HCEC 1CT (cell line): ENCODE data around the gene KIF3C.
"Not testable (repeated sequence)": the region's sequence is repeated elsewhere in the genome, so short reads cannot be mapped to it uniquely, and the experiment has no call there.

ENCODE experiments used
- DNase-seq: peaks from one replicate; pipeline ENCODE4 v3.0.0-alpha.2; 2017

The KIF3C gene

GRCh38 chr2:25998816-25999383, 16.6 kb upstream of the KIF3C start:
- not testable (repeated sequence) for DNase-seq

DNA sequence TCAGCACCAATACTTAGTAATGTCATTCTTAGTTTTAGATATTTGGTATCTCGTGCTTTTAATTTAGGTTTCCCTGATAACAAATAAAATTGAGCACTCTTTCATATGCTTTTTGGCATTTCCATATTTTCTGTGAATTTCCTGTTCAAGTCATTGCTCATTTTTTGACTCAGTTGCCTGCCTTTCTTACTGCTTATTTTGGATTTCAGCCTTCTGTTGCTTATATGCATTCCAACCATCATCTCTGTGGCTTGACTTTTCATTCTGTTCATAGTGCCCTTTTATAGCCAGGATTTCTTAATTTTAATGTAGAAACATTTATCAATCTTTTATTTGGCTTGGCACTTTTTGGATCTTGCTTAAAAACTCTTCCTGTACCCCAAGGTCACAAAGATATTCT, 14.5 kb upstream of the KIF3C start:
- no peak for DNase-seq

- DNase-seq, result no peak
These were observed 12.2 kb upstream of the KIF3C start for GRCh38 chr2:25994509-25994908.

GRCh38 chr2:25993049-25993448, 10.8 kb upstream of the KIF3C start:
- DNase-seq, result no peak

DNA sequence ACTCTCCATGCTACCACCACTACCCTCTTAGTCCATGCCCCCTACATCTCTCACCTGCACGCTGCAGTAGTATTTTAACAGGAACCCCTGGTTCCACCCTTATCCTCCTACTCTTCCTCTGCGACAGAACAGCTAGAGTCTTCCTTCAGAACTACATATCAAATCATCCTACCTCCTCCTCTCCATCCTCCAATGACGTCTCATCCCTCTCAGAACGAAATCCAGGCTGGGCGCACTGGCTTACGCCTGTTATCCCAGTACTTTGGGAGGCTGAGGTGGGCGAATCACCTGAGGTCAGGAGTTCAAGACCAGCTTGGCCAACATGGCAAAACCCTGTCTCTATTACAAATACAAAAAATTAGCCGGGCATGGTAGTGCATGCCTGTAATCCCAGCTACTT, 10.3 kb upstream of the KIF3C start:
- DNase-seq, result no peak

- DNase-seq, result no peak
These were observed 9.7 kb upstream of the KIF3C start for GRCh38 chr2:25991965-25992364.

DNA sequence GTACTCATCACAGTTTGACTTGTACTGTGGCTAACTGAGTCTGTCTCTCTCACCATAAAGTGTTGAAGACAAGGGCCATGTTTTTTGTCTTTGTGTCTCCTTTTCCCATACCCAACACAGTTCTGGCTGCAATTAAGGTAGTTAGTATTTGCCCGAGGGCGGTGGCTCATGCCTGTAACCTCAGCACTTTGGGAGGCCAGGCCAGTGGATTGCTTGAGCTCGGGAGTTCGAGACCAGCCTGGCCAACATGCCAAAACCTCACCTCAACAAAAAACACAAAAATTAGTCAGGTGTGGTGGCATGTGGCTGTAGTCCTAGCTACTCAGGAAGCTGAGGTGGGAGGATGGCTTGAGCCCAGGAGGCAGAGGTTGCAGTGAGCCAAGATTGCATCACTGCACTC, 6.9 kb upstream of the KIF3C start:
- no peak for DNase-seq

GRCh38 chr2:25988134-25988533, 5.8 kb upstream of the KIF3C start:
- no peak for DNase-seq

DNA sequence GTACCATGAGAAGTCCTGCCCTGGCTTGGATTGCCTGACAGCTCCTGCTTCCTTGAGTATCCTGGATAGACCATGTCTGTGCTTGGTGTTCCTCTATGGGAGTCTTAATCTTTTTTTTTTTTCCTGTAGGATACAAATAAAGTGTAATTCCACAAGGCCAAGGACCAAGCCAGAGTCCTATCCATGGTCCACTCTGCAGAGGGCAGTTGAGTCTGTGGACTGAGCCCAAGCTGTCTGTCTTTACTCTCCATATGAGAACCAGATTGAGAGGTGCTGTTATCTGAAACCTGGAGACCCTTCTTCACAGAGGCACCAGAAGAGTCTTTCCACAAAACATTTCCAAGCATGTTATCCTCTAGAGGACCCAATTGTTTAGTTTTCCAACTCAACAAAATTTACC, 1.4 kb upstream of the KIF3C start:
- DNase-seq, result no peak

DNA sequence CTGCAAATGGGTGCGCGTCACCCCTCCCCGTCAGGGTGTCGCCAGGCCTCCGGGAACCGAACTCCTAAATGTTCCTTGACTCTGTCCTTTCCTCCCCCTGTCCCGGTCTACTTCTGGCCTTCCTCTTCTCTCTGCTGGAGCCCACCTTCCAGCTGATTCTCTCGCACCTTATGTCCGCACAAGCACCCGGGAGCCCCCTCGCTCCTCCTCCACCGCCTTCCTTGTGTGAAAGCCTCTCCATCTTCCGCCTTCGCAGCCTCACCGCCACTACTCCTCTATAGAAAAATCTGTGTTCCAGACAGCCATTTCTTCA, 627 bp upstream of the KIF3C start:
- no peak for DNase-seq

- DNase-seq, result peak; percentile 25
These were observed 563 bp downstream of the KIF3C start for GRCh38 chr2:25981596-25982272.

DNA sequence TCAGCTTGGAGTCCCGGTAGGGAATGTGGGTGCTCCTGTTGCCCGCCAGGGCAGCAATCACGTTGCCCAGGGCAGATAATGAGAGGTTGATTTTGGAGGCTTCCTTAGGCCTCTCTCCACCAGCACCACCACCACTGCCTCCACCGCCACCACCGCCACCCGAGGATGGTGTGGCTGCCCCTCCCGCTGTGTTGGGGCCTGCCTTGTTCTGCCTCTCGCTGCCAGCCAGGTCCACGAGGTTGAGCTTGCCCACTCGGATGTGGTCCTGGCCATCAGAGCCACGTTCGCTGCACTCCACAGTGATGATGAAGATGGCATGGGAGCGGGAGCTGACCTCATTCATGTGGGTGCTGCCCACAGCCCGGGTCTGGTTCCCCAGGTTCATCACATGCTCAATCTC, 1.3 kb downstream of the KIF3C start:
- DNase-seq, result no peak

DNA sequence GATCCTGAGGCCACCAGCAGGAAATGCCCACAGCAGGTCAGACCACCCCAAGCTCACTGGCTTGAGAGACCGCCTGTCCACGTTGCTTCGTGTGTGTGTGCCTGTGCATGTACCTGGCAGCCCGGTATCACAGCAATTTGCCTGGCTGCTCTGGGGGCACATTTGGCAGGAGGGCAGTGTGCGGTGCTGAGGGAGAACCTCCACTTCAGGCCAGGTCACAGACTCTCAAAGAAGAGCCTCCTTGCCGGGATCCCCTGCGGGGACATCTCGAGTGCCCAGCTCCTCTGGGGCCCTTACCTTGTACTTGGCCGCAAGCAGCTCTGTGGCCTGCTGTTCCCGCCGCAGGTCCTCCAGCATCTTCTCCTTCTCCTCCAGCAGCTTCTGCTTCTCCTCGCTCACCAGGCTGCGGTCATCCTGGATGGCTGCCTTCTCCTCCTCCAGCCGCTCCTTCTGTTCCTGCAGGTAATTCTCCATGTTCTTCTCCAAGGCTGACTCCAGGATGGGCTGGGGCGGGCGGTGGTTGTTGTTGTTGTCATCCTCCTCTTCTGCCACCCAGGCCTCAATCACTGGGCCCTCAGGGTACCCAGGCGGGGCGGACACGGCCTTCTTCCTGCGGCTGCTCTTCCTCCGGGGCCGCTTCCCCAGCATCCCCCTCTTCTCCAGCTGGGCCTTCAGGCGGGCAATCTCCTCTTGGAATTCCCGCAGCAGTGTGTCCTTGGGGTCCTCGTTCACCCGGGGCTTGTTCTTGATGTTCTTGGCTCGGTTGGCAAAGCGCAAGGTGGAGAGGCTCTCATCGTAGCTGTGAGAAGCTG, 2.0 kb downstream of the KIF3C start:
- DNase-seq, result no peak

DNA sequence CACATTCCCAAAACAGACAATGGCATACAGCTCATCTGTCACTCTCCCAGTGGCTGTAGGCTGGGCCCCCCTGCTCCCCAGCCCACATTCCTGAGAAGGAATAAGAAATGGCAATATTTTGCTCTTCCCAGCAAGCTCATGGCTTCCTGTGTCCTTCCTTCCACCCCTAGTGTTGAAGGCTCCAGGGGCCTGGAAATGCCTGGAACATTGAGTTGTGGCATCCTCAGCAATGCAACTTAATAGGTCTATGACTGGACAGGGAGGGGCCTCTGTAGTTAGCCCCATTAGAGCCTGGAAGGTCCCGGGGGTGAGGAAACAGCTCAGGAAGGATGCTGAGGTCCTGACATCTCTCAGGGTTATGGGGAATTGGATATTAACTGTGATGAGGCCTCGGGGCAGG, 3.3 kb downstream of the KIF3C start:
- no peak for DNase-seq

GRCh38 chr2:25977768-25978167, 4.5 kb downstream of the KIF3C start:
- peak; percentile 38 for DNase-seq

GRCh38 chr2:25976983-25977741, 5.1 kb downstream of the KIF3C start:
- DNase-seq, result no peak

DNA sequence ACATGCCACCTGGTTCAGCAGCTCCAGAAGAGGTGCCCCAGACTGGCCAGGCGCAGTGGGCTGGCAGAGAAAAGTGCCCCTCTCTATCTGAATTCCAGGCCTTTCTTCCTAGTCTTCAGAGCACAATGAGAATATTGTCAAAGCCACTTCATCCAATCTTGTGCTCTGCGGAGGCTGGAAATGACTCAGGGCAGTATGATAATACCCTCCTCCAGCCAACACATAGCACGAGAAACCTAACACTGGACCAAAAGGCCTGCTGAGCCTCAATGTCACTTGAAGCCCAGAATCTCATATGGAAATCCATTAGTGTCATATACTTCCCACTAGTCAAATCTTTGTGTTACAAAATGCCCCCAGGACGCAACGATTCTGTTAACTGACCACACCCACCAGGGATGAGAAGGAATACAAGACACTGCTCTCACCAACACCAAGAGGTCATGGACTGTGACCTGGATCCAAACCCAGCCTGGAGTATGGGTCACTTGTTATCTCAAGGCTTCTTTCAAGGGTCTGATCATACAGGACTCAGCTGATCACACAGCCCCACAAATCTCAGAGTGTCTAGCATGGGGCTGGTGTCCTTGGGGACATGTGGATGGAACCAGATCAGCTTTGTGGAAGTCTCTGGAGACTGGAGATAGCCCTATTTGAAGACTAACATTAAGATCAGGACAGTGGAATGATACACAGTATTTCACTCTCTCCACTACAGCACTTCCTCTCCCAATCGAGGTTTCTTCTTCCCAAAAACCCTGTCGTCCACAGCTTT, 10.1 kb downstream of the KIF3C start:
- DNase-seq, result no peak

GRCh38 chr2:25971596-25971995, 10.7 kb downstream of the KIF3C start:
- DNase-seq, result no peak

DNA sequence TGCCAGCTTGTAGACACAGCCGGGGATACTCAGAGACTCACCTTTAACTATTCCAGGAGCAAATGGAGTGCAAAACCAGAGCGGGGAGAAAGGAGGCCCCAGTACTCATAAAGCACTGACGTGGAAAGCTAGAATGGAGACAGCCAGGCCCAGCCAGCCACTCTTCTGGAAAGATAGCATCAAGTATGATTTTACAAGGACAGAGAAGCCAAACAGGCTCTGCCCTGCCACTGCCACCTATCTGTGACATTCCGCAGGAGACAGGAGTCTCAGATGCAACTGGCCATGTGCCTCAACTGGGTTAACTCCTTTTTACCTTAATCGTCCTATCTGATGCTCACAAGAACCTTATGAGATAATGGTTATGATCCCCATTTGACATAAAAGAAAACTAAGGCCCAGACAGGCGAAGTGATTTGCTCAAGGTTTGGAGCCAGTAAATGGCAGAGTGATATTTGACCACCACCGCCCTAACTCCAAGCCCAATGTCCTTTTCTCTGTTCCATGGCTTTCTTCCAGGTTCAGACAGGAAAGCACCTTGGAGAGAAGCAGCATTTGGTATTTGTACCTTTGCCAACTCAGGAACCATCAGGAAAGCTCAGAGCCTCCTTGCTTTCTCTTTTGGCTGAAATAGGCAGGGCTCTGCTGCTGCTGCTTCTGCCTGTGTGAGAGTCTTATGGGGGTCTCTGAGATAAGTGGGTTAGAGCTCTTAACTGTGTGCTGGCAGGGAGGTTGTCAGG, 15.6 kb downstream of the KIF3C start:
- no peak for DNase-seq

- no peak for DNase-seq
These were observed 17.4 kb downstream of the KIF3C start for GRCh38 chr2:25964891-25965290.

GRCh38 chr2:25960920-25961319, 21.4 kb downstream of the KIF3C start:
- DNase-seq, result peak; percentile 73

DNA sequence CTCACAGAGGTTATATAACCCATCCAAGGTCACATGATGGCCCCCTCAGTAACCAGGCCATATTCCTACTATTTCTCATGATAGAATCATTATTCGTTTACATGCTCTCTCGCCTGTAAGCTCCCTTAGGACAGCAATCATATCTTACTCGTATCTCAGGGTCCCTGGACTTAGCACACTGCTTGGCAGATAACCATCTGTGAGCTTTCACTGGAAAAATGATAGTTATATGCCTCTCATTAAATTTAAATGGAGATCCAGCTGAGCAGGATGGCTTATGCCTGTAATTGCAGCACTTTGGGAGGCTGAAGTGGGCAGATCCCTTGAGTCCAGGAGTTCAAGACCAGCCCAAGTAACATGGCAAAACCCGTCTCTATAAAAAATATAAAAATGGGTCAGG, 21.9 kb downstream of the KIF3C start:
- no peak for DNase-seq
